Adrenal gland (tissue), 12 donors: Measurements from ENCODE around the gene TRIP10. TPM values are rescaled to one million over a fixed set of nuclear protein-coding genes. Genes with fewer than 3 reads are reported as not detected.
A peak's percentile ranks its signal among the peaks of the same experiment; 100 is the strongest.

Experiments
- DNase-seq, 7 donors: peaks; one replicate each; pipeline ENCODE4 v3.0.0-alpha.2; 2019 to 2020
- H3K27ac ChIP-seq, 5 donors: fragments of 200-600 bp; sonication (generic) in 4 of 5; 1 replicate in 3 of 5; 2 replicates in 2 of 5; pipeline versions ENCODE4 v1.5.1 to v1.8.0; 2016 to 2020; ENCODE audit warnings: mild to moderate bottlenecking in 1 of 5
- H3K27me3 ChIP-seq: fragments of 200-600 bp; 2 replicates; pipeline ENCODE4 v1.8.0; 2021
- H3K36me3 ChIP-seq, 2 donors: fragments of 200-600 bp; replicated peaks in 1 of 2; 1 replicate in 1 of 2; 2 replicates in 1 of 2; pipeline versions ENCODE4 v1.5.1 to v1.8.0; 2018 to 2022
- H3K4me1 ChIP-seq, 2 donors: fragments of 200-600 bp; replicated peaks in 1 of 2; 1 replicate in 1 of 2; 2 replicates in 1 of 2; pipeline versions ENCODE4 v1.5.1 to v1.8.0; 2018 to 2021
- H3K4me3 ChIP-seq, 4 donors: fragments of 200-600 bp; sonication (generic) in 3 of 4; one replicate each; pipeline ENCODE4 v1.5.1; 2016 to 2018
- H3K9me3 ChIP-seq, 3 donors: fragments of 200-600 bp; sonication (generic) in 1 of 3; replicated peaks in 1 of 3; 1 replicate in 2 of 3; 2 replicates in 1 of 3; pipeline versions ENCODE4 v1.5.1 to v1.8.0; 2016 to 2021
- CTCF ChIP-seq, 6 experiments: fragments of 450-650 bp in 4 of 6; fragments of 200-600 bp in 2 of 6; sonication (generic) in 1 of 6; IDR thresholded peaks; 1 replicate in 5 of 6; 2 replicates in 1 of 6; pipeline versions ENCODE4 v1.5.1 to v1.8.0; 2016 to 2021; ENCODE audit warnings: antibody characterized with exemption in 6 of 6, mild to moderate bottlenecking in 2 of 6, moderate library complexity in 1 of 6
- POLR2A ChIP-seq, 2 donors: fragments of 450-650 bp; IDR thresholded peaks; one replicate each; pipeline ENCODE4 v1.6.1; 2017; ENCODE audit warnings: antibody characterized with exemption in 2 of 2, mild to moderate bottlenecking in 2 of 2, moderate library complexity in 1 of 2
- WGBS, 4 donors: extraction: QIAGEN DNeasy Blood & Tissue Kit in 2 of 4; methylation state at CpG; one replicate each; pipeline versions ENCODE4 v1.1.5 to v1.1.7; 2013 to 2017; 5-methylcytosine and 5-hydroxymethylcytosine counted together
- intact Hi-C, 2 donors: fragments of 100-400 bp; cut with DNase I; formaldehyde crosslinking; loops; one replicate each; pipeline versions ENCODE4 v1.14.1 to v1.15.0; 2022 to 2023
- polyA plus RNA-seq, 3 donors: library from polyadenylated mRNA; stranded (reverse); fragments of 200-250 nt in 2 of 3; fragments of 350-450 nt in 1 of 3; fragmentation: Illumina TruSeq in 1 of 3; extraction: RNeasy Lipid Tissue Mini Kit (QIAGEN cat#74804) in 1 of 3; gene quantifications; one replicate each; pipeline ENCODE4 v1.2.3, GENCODE V29; 2013 to 2014
- total RNA-seq, 9 donors: library from RNA; depleted of rRNA in 4 of 9; stranded (reverse); fragments of >200 nt in 4 of 9; fragments of 120-200 nt in 1 of 9; fragmentation: NEBNext Ultra II Directional in 1 of 9; extraction: Animal tissue kit (Norgen Biotek cat#: 25700) in 1 of 9; gene quantifications; one replicate each; pipeline versions ENCODE4 v1.1.0 to v1.2.4, GENCODE V29; 2013 to 2023
- donor health status: healthy with polysubstance abuse.
- donor health status: Bipolar disorder and iron deficiency.
- donor health status: DM: yes; HTN: yes; CAD: no.
- donor health status: DM: no; HTN: no; CAD: no.
- donor health status: DM: no; HTN: no; CAD: no.
- donor health status: DM: yes; HTN: yes; CAD: no.

The TRIP10 gene
- total and polyA plus RNA-seq, 12 donors: 22.5 to 425 (median 74.8) TPM

- Histone ChIP-seq H3K36me3 (peaks cover 0 to 33% of the 10 kb centered on the region in 2 donors), H3K4me1 (peaks cover 6 to 9% of the 10 kb centered on the region in 2 donors), H3K4me3 (peak overlapping the region in 2 of 4 donors; percentile 46 to 53), H3K9me3 (no peaks in the 10 kb centered on the region), H3K27me3 (no peaks in the 10 kb centered on the region), H3K27ac (peak overlapping the region in 3 of 5 donors; percentile 14 to 85 (median 47))
- intact Hi-C loops: loop anchor here in 1 of 2 donors (10.0 kb wide), 1 partner anchor 101 kb away; no protein-coding TSS in a partner anchor
- 3 to 6% (median 4%) methylated on average over 14 to 50 of the region's 50 CpGs for WGBS, 4 donors
- peak; percentile 77 to 93 (median 88) for DNase-seq
- peak in 1 of 2 donors; percentile 37 for TF ChIP-seq POLR2A (IDR thresholded peaks at IDR 0.05)
- TF ChIP-seq CTCF (IDR thresholded peaks at IDR 0.05): peak; percentile 20 to 63 (median 48)
Measured at GRCh38 chr19:6753178-6754031, 13.9 kb downstream of the TRIP10 start.

GRCh38 chr19:6754136-6754535 is 14.7 kb downstream of the TRIP10 start:
- no peaks in the 10 kb centered on the region for H3K9me3 ChIP-seq
- no peak for DNase-seq
- no peaks in the 10 kb centered on the region for H3K27me3 ChIP-seq
- 90 to 95% (median 93%) methylated on average over 9 to 22 of the region's 22 CpGs for WGBS, 4 donors
- no peak overlapping the region for H3K27ac ChIP-seq
- H3K4me3 ChIP-seq: no peak overlapping the region
- H3K36me3 ChIP-seq: peaks cover 0 to 25% of the 10 kb centered on the region in 2 donors
- intact Hi-C loops: loop anchor here in 1 of 2 donors (10.0 kb wide), 1 partner anchor 101 kb away; no protein-coding TSS in a partner anchor
- TF ChIP-seq POLR2A (IDR thresholded peaks at IDR 0.05): no peak
- no peak for TF ChIP-seq CTCF (IDR thresholded peaks at IDR 0.05)
- H3K4me1 ChIP-seq: peaks cover 6 to 9% of the 10 kb centered on the region in 2 donors

- intact Hi-C loops: loop anchor here in 1 of 2 donors (10.0 kb wide), 1 partner anchor 100 kb away; no protein-coding TSS in a partner anchor
- H3K9me3 ChIP-seq: no peaks in the 10 kb centered on the region
- H3K27ac ChIP-seq: no peak overlapping the region
- peak in 1 of 7 donors; percentile 23 for DNase-seq
- H3K27me3 ChIP-seq: no peaks in the 10 kb centered on the region
- 87 to 96% (median 91%) methylated on average over 8 to 23 of the region's 23 CpGs for WGBS, 4 donors
- peaks cover 6 to 9% of the 10 kb centered on the region in 2 donors for H3K4me1 ChIP-seq
- TF ChIP-seq POLR2A (IDR thresholded peaks at IDR 0.05) (no peak), CTCF (IDR thresholded peaks at IDR 0.05) (no peak)
- H3K36me3 ChIP-seq: peaks cover 0 to 19% of the 10 kb centered on the region in 2 donors
- no peak overlapping the region for H3K4me3 ChIP-seq
Measured at GRCh38 chr19:6754653-6755463, 15.4 kb downstream of the TRIP10 start.

GRCh38 chr19:6760606-6761005 is 21.1 kb downstream of the TRIP10 start:
- Histone ChIP-seq H3K4me1 (no peaks in the 10 kb centered on the region), H3K36me3 (no peaks in the 10 kb centered on the region), H3K27ac (no peak overlapping the region), H3K4me3 (no peak overlapping the region), H3K27me3 (no peaks in the 10 kb centered on the region), H3K9me3 (no peaks in the 10 kb centered on the region)
- TF ChIP-seq POLR2A (IDR thresholded peaks at IDR 0.05) (no peak), CTCF (IDR thresholded peaks at IDR 0.05) (no peak)
- no peak for DNase-seq
- 91 to 92% (median 91%) methylated on average over 7 to 17 of the region's 17 CpGs for WGBS, 4 donors
- intact Hi-C loops: no loop called here
